Breast epithelium (tissue), 4 donors: ENCODE measurements around the gene ACTN4. TPM values are rescaled to one million over a fixed set of nuclear protein-coding genes. Genes with fewer than 3 reads are reported as not detected.

Experiments
- DNase-seq, 2 donors: peaks; one replicate each; pipeline ENCODE4 v3.0.0-alpha.2; 2019; ENCODE audit warnings: low spot score in 2 of 2
- H3K27ac ChIP-seq, 2 donors: fragments of 200-600 bp; sonication (generic) in 1 of 2; one replicate each; pipeline ENCODE4 v1.5.1; 2016 to 2019; ENCODE audit warnings: mild to moderate bottlenecking in 1 of 2
- H3K27me3 ChIP-seq, 2 donors: fragments of 200-600 bp; sonication (generic) in 1 of 2; one replicate each; pipeline versions ENCODE4 v1.5.1 to v1.6.0; 2017 to 2019; ENCODE audit warnings: control low read depth in 1 of 2, mild to moderate bottlenecking in 1 of 2
- H3K36me3 ChIP-seq: fragments of 200-600 bp; one replicate; pipeline ENCODE4 v1.5.1; 2019
- H3K4me1 ChIP-seq, 2 donors: fragments of 200-600 bp; sonication (generic); one replicate each; pipeline ENCODE4 v1.5.1; 2016 to 2019; ENCODE audit warnings: control low read depth in 1 of 2
- H3K4me3 ChIP-seq, 3 donors: fragments of 200-600 bp; sonication (generic); 1 replicate in 2 of 3; 2 replicates in 1 of 3; pipeline ENCODE4 v1.5.1; 2016 to 2019; ENCODE audit warnings: mild to moderate bottlenecking in 3 of 3, moderate library complexity in 2 of 3
- H3K9me3 ChIP-seq, 2 donors: fragments of 200-600 bp; sonication (generic) in 1 of 2; one replicate each; pipeline ENCODE4 v1.5.1; 2016 to 2019; ENCODE audit warnings: control low read depth in 1 of 2
- POLR2A ChIP-seq: fragments of 450-650 bp; IDR thresholded peaks from one replicate; pipeline ENCODE4 v1.6.1; 2016; ENCODE audit warnings: antibody characterized with exemption, mild to moderate bottlenecking, moderate library complexity
- POLR2AphosphoS5 ChIP-seq, 3 donors: sonication (generic); formaldehyde crosslinking; IDR thresholded peaks; one replicate each; pipeline ENCODE4 v1.6.1; 2017; ENCODE audit warnings: antibody characterized with exemption in 3 of 3
- intact Hi-C: fragments of 100-400 bp; cut with DNase I; formaldehyde crosslinking; loops from one replicate; pipeline ENCODE4 v1.15.1; 2023; ENCODE audit warnings: low total_unique reads
- total RNA-seq, 3 donors: library from RNA; depleted of rRNA; stranded (reverse); fragments of >200 nt; gene quantifications; one replicate each; pipeline ENCODE4 v1.1.0, GENCODE V29; 2016
- TF ChIP-seq, protein P1 (sequence below), 3 donors: fragments of 450-650 bp; IDR thresholded peaks; one replicate each; pipeline ENCODE4 v1.5.1; 2016 to 2017; ENCODE audit warnings: antibody characterized with exemption in 3 of 3, mild to moderate bottlenecking in 3 of 3, moderate library complexity in 3 of 3

The ACTN4 gene
- total RNA-seq, 3 donors from 2014 or later, result 182 to 296 (median 269) TPM

DNA sequence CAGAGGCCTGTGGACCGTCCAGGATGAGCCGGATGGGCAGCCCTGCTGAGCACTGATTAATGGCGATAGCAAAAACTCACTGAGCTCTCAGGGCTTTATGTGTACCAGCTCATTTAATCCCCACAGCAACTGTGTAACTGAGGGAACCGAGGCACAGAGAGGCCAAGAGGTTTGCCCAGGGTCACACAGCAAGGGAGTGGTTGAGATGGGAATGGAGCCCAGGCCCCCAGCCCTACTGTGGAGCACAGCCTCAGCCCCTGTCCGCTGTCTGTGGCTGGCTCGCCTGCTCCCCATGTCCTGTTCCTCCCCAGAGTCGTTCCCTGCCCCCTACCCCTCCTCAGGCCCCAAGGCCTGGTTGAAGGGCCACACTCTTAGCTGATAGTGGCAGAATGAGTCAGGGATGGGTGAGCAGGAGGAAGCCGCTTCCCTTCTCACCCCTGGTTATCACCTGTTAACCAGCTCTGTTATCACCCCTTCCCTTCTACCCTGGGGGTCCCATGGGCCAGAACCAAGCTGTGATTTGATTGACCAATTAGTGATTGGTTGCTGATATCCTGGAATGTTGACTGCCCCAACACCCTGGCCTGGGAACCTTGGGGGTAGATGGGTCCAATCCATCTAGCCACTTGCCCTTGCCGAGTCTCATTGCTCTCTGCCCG, 75.6 kb downstream of the ACTN4 start:
- TF ChIP-seq, protein P1, sequence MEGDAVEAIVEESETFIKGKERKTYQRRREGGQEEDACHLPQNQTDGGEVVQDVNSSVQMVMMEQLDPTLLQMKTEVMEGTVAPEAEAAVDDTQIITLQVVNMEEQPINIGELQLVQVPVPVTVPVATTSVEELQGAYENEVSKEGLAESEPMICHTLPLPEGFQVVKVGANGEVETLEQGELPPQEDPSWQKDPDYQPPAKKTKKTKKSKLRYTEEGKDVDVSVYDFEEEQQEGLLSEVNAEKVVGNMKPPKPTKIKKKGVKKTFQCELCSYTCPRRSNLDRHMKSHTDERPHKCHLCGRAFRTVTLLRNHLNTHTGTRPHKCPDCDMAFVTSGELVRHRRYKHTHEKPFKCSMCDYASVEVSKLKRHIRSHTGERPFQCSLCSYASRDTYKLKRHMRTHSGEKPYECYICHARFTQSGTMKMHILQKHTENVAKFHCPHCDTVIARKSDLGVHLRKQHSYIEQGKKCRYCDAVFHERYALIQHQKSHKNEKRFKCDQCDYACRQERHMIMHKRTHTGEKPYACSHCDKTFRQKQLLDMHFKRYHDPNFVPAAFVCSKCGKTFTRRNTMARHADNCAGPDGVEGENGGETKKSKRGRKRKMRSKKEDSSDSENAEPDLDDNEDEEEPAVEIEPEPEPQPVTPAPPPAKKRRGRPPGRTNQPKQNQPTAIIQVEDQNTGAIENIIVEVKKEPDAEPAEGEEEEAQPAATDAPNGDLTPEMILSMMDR (IDR thresholded peaks at IDR 0.05), result no peak
- TF ChIP-seq POLR2AphosphoS5 (IDR thresholded peaks at IDR 0.05) (no peak), POLR2A (no peak)
- DNase-seq, result no peak
- H3K36me3 ChIP-seq, result no peaks in the 10 kb centered on the region
- H3K27me3 ChIP-seq, result no peaks in the 10 kb centered on the region
- peak overlapping the region; percentile 82 to 92 for H3K27ac ChIP-seq
- peaks cover 12 to 24% of the 10 kb centered on the region in 2 donors for H3K4me1 ChIP-seq
- intact Hi-C loops, result no loop called here
- H3K9me3 ChIP-seq, result no peaks in the 10 kb centered on the region
- no peak overlapping the region for H3K4me3 ChIP-seq

DNA sequence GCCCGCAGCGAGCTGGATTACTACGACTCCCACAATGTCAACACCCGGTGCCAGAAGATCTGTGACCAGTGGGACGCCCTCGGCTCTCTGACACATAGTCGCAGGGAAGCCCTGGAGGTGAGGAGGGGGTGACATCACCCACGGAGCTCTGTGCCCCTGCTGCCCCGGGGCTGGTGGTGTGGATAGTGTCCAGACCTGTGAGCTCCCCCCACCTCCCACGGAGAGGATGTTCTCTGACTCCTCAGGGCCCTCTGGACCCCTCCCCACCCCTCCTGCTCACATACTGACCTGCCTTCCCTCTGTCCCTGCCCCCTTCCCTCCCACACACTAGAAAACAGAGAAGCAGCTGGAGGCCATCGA, 76.1 kb downstream of the ACTN4 start:
- Histone ChIP-seq H3K4me1 (peaks cover 12 to 24% of the 10 kb centered on the region in 2 donors), H3K36me3 (no peaks in the 10 kb centered on the region), H3K27ac (peak overlapping the region; percentile 82 to 92), H3K9me3 (no peaks in the 10 kb centered on the region), H3K27me3 (no peaks in the 10 kb centered on the region), H3K4me3 (no peak overlapping the region)
- TF ChIP-seq, protein P1 (IDR thresholded peaks at IDR 0.05), result no peak
- TF ChIP-seq POLR2A, result no peak
- no peak for TF ChIP-seq POLR2AphosphoS5 (IDR thresholded peaks at IDR 0.05)
- DNase-seq, result no peak
- intact Hi-C loops, result no loop called here

DNA sequence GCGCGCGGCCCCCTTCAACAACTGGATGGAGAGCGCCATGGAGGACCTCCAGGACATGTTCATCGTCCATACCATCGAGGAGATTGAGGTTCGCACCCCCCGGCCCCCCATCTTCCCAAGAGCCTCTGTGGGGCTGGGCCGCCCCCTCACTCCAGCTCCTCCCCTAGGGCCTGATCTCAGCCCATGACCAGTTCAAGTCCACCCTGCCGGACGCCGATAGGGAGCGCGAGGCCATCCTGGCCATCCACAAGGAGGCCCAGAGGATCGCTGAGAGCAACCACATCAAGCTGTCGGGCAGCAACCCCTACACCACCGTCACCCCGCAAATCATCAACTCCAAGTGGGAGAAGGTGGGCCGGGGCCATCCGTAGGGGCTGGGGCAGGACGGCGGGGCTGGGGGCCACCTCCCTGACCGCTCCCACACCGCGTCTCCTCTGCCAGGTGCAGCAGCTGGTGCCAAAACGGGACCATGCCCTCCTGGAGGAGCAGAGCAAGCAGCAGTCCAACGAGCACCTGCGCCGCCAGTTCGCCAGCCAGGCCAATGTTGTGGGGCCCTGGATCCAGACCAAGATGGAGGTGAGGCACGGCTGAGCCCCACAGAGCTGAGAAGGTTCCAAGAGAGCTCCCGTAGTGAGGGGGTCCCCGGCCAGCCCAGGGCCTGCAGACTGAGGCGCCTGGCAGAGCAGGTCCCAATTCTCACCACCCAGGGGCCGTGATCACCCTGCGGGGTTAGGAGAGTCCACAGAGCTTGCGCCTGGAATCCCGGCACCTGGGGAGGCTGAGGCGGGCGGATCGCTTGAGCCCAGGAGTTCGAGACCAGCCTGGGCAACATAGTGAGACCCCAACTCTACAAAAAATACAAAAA, 76.8 kb downstream of the ACTN4 start:
- no peak overlapping the region for H3K4me3 ChIP-seq
- H3K9me3 ChIP-seq, result no peaks in the 10 kb centered on the region
- H3K27ac ChIP-seq, result peak overlapping the region; percentile 82 to 92
- no peak for DNase-seq
- TF ChIP-seq, protein P1 (IDR thresholded peaks at IDR 0.05), result no peak
- TF ChIP-seq POLR2AphosphoS5 (IDR thresholded peaks at IDR 0.05) (no peak), POLR2A (no peak)
- no peaks in the 10 kb centered on the region for H3K36me3 ChIP-seq
- intact Hi-C loops, result no loop called here
- H3K4me1 ChIP-seq, result peaks cover 9 to 24% of the 10 kb centered on the region in 2 donors
- no peaks in the 10 kb centered on the region for H3K27me3 ChIP-seq

DNA sequence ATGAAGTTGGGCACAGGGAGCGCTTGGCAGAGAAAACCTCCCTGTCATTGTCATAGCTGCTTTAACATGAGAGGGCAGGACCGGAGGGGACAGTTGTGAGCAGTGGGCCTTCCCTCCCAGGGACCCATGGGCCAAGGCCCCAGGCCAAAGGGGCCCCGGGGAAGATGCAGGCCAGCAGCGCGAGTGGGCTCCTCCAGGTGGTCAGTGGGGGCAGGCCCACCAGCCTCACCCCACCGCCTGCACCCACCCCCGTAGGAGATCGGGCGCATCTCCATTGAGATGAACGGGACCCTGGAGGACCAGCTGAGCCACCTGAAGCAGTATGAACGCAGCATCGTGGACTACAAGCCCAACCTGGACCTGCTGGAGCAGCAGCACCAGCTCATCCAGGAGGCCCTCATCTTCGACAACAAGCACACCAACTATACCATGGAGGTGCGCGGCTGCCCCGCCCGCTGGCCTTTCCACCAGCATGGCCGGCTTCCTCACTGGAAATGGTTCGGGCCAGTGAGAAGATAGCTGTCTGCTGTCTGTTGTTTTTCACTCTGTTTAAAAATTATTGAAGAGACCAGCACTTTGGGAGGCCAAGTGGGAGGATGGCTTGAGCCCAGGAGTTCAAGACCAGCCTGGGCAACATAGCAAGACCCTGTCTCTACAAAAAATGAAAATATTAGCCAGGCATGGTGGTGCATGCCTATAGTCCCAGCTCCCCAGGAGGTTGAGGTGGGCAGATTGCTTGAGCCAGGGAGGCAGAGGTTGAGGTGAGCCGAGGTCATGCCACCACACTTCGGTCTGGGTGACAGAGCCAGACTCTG, 78.2 kb downstream of the ACTN4 start:
- Histone ChIP-seq H3K9me3 (no peaks in the 10 kb centered on the region), H3K27me3 (no peaks in the 10 kb centered on the region), H3K27ac (peak overlapping the region in 1 of 2 donors; percentile 43), H3K4me3 (no peak overlapping the region), H3K4me1 (peaks cover 5 to 17% of the 10 kb centered on the region in 2 donors), H3K36me3 (no peaks in the 10 kb centered on the region)
- peak in 1 of 2 donors; percentile 19 for DNase-seq
- intact Hi-C loops, result no loop called here
- TF ChIP-seq POLR2A (no peak), POLR2AphosphoS5 (IDR thresholded peaks at IDR 0.05) (no peak)
- TF ChIP-seq, protein P1 (IDR thresholded peaks at IDR 0.05), result no peak
